Measurements from ENCODE around the gene MOB3B. TPM values are rescaled to one million over a fixed set of nuclear protein-coding genes. Genes with fewer than 3 reads are reported as not detected.
"Not testable (repeated sequence)": the region's sequence is repeated elsewhere in the genome, so short reads cannot be mapped to it uniquely, and the experiment has no call there.

MOB3B gene
- total RNA-seq, 1 donor from 2014 or later, result 1.0 TPM

DNA sequence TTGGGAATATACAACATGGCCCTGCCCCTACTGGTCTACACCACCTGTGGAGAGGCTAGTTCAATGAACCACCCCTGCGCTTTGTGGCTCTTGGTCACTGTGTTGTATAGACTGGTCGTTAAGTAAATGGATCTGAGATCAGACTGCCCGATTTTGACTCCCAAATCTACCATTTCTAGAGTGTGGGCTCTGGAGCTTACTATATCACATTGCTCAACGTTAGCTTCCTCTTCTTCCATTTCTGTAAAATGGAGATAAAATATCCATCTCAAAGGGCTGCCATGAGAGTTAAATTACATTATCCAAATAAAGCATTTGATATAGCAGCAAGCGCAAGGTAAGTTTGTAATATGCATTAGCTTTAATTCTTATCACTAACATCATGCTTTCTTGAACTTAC, 58.2 kb downstream of the MOB3B start:
- H3K4me3 ChIP-seq (ENCODE audit: low read length in 3 of 3), result no peak overlapping the region
- H3K9me3 ChIP-seq (ENCODE audit: control insufficient read depth in 3 of 3, low read length in 3 of 3), result no peaks in the 10 kb centered on the region
- H3K9ac ChIP-seq (ENCODE audit: low read depth in 1 of 3, low read length in 3 of 3), result no peak overlapping the region
- peaks cover 11 to 23% (median 11%) of the 10 kb centered on the region in 3 donors for H3K4me1 ChIP-seq (ENCODE audit: control insufficient read depth in 3 of 3, insufficient read depth in 3 of 3, low read length in 3 of 3)
- H3K27ac ChIP-seq (ENCODE audit: low read depth, low read length), result no peak overlapping the region
- H3K36me3 ChIP-seq (ENCODE audit: control insufficient read depth in 3 of 3, insufficient read depth in 3 of 3, low read length in 3 of 3), result no peaks in the 10 kb centered on the region
- H3K27me3 ChIP-seq (ENCODE audit: control insufficient read depth in 3 of 3, insufficient read depth in 3 of 3, low read length in 3 of 3), result no peaks in the 10 kb centered on the region

DNA sequence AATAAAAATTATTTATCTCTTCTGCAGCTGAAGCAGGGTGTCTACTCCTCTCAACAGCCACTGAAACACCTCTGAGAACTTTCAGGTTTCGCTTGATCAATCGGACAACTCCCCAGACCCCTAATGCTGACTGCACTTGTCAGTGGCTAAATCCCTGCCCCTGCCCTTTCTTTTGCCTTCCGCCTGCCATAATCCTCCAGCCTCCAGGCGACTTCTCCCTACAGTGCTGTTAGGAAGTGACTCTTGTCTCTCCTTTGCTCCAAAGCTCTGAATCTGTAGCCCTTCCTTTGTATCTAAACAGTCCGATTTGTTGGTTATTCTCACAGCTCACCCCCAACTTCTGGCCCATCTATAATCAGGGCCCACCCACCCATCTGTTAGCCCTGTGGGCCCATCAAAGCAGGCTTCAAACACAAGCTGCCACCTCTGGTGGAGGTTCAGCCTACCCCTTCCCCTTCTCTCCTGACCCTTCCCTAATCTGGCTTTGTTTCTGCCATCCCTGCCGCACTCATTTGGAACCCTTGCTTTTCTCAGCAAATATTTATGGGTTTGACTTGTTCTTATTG, 59.2 kb downstream of the MOB3B start:
- no peaks in the 10 kb centered on the region for H3K9me3 ChIP-seq (ENCODE audit: control insufficient read depth in 3 of 3, low read length in 3 of 3)
- no peaks in the 10 kb centered on the region for H3K27me3 ChIP-seq (ENCODE audit: control insufficient read depth in 3 of 3, insufficient read depth in 3 of 3, low read length in 3 of 3)
- H3K4me1 ChIP-seq (ENCODE audit: control insufficient read depth in 3 of 3, insufficient read depth in 3 of 3, low read length in 3 of 3), result peaks cover 11 to 23% (median 11%) of the 10 kb centered on the region in 3 donors
- no peaks in the 10 kb centered on the region for H3K36me3 ChIP-seq (ENCODE audit: control insufficient read depth in 3 of 3, insufficient read depth in 3 of 3, low read length in 3 of 3)
- H3K4me3 ChIP-seq (ENCODE audit: low read length in 3 of 3), result no peak overlapping the region
- no peak overlapping the region for H3K27ac ChIP-seq (ENCODE audit: low read depth, low read length)
- no peak overlapping the region for H3K9ac ChIP-seq (ENCODE audit: low read depth in 1 of 3, low read length in 3 of 3)

DNA sequence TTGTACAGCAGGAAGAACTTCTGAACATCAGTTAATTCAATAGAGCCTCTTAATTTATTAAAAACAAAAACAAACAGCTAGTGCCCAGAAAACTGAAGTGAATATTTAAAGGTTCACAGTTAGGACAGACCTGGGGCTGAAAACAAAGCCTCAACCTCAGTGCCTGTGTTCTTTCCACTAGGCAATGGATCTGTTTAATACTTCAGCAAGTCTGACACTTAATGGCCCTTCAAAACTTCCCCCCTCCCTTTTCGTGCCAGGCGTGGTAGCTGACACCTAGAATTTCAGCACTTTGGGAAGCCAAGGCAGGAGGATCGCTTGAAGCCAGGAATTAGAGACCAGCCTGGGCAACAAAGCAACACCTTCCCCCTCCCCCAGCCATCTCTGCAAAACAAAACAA, 60.1 kb downstream of the MOB3B start:
- Histone ChIP-seq H3K27me3 (ENCODE audit: control insufficient read depth in 3 of 3, insufficient read depth in 3 of 3, low read length in 3 of 3) (no peaks in the 10 kb centered on the region), H3K9ac (ENCODE audit: low read depth in 1 of 3, low read length in 3 of 3) (no peak overlapping the region), H3K9me3 (ENCODE audit: control insufficient read depth in 3 of 3, low read length in 3 of 3) (no peaks in the 10 kb centered on the region), H3K27ac (ENCODE audit: low read depth, low read length) (no peak overlapping the region), H3K36me3 (ENCODE audit: control insufficient read depth in 3 of 3, insufficient read depth in 3 of 3, low read length in 3 of 3) (no peaks in the 10 kb centered on the region), H3K4me3 (ENCODE audit: low read length in 3 of 3) (no peak overlapping the region), H3K4me1 (ENCODE audit: control insufficient read depth in 3 of 3, insufficient read depth in 3 of 3, low read length in 3 of 3) (peaks cover 11 to 22% (median 11%) of the 10 kb centered on the region in 3 donors)

DNA sequence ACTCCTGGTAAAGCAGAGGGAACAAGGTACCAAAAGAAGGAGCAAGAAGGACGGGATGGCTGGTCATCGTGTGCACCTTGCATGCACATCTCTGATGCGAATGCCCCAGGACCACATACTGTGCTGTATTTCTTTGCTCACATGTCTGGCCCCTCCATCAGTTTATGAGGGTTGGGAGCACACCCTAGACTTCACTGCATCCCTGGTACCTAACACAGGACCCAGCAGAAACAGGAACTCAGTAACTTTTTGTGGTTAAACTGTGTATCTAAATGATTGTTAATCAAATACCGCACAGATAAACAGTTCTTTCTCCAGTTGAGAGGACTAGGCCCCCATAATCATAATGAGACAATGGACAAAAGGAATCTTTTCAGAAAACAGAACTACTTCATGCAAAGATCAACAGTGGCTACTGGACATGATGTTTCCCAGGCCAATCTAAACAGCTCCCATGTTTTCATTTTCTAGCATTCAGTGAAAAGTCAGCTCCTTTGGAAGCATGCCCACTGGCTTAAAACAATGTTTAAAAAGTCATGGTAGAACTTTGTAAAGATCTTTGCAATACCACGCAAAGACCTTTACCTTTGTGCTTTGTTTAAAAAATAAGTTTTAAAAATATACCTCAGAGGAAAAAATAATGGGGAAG, 61.0 kb downstream of the MOB3B start:
- H3K36me3 ChIP-seq (ENCODE audit: control insufficient read depth in 3 of 3, insufficient read depth in 3 of 3, low read length in 3 of 3), result no peaks in the 10 kb centered on the region
- peaks cover 9 to 18% (median 9%) of the 10 kb centered on the region in 3 donors for H3K4me1 ChIP-seq (ENCODE audit: control insufficient read depth in 3 of 3, insufficient read depth in 3 of 3, low read length in 3 of 3)
- no peak overlapping the region for H3K27ac ChIP-seq (ENCODE audit: low read depth, low read length)
- H3K9me3 ChIP-seq (ENCODE audit: control insufficient read depth in 3 of 3, low read length in 3 of 3), result no peaks in the 10 kb centered on the region
- H3K4me3 ChIP-seq (ENCODE audit: low read length in 3 of 3), result no peak overlapping the region
- H3K9ac ChIP-seq (ENCODE audit: low read depth in 1 of 3, low read length in 3 of 3), result no peak overlapping the region
- H3K27me3 ChIP-seq (ENCODE audit: control insufficient read depth in 3 of 3, insufficient read depth in 3 of 3, low read length in 3 of 3), result no peaks in the 10 kb centered on the region

DNA sequence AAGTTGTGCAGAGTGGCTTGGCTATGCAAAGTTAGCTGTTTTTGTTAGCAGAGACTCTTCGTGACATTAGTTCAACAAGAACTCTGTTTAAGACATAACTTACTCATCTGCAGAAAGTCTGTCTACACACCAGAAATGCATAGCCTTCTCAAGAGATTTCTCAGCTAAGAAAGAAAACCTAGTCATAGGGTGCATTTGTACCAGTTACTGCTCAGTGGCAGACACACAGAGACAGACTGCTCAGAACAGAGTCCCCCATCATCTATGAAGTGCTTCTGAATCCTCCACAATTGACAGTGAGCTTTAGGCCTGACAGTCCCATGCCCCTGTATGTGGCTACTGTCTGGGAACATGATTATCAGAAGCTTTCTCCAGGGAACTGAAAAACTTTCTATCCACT, 61.6 kb downstream of the MOB3B start:
- H3K4me3 ChIP-seq (ENCODE audit: low read length in 3 of 3), result no peak overlapping the region
- H3K9ac ChIP-seq (ENCODE audit: low read depth in 1 of 3, low read length in 3 of 3), result no peak overlapping the region
- H3K36me3 ChIP-seq (ENCODE audit: control insufficient read depth in 3 of 3, insufficient read depth in 3 of 3, low read length in 3 of 3), result no peaks in the 10 kb centered on the region
- no peaks in the 10 kb centered on the region for H3K9me3 ChIP-seq (ENCODE audit: control insufficient read depth in 3 of 3, low read length in 3 of 3)
- peaks cover 3 to 12% (median 3%) of the 10 kb centered on the region in 3 donors for H3K4me1 ChIP-seq (ENCODE audit: control insufficient read depth in 3 of 3, insufficient read depth in 3 of 3, low read length in 3 of 3)
- no peaks in the 10 kb centered on the region for H3K27me3 ChIP-seq (ENCODE audit: control insufficient read depth in 3 of 3, insufficient read depth in 3 of 3, low read length in 3 of 3)
- no peak overlapping the region for H3K27ac ChIP-seq (ENCODE audit: low read depth, low read length)

DNA sequence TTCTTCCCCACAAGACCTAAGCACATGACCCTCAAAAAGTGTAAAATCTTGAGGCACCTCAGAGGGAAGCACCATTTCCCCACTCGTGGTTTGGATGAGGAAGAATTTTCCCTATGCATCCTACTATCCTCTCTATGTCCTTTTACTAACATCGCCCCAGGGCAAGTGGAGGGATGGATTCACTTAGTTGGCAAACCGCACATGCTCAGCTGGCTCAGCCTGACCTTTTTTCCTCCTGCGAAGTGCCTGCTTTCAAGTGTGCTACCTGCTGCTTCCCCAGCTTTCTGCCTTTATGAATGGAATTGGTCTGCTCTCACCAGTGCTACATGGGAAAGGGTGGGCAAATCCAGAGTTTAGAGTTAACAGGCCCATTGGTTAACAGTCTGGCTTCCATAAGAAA, 62.1 kb downstream of the MOB3B start:
- no peak overlapping the region for H3K9ac ChIP-seq (ENCODE audit: low read depth in 1 of 3, low read length in 3 of 3)
- peaks cover 0 to 8% (median 2%) of the 10 kb centered on the region in 3 donors for H3K4me1 ChIP-seq (ENCODE audit: control insufficient read depth in 3 of 3, insufficient read depth in 3 of 3, low read length in 3 of 3)
- no peak overlapping the region for H3K4me3 ChIP-seq (ENCODE audit: low read length in 3 of 3)
- no peaks in the 10 kb centered on the region for H3K27me3 ChIP-seq (ENCODE audit: control insufficient read depth in 3 of 3, insufficient read depth in 3 of 3, low read length in 3 of 3)
- no peaks in the 10 kb centered on the region for H3K9me3 ChIP-seq (ENCODE audit: control insufficient read depth in 3 of 3, low read length in 3 of 3)
- no peak overlapping the region for H3K27ac ChIP-seq (ENCODE audit: low read depth, low read length)
- no peaks in the 10 kb centered on the region for H3K36me3 ChIP-seq (ENCODE audit: control insufficient read depth in 3 of 3, insufficient read depth in 3 of 3, low read length in 3 of 3)

DNA sequence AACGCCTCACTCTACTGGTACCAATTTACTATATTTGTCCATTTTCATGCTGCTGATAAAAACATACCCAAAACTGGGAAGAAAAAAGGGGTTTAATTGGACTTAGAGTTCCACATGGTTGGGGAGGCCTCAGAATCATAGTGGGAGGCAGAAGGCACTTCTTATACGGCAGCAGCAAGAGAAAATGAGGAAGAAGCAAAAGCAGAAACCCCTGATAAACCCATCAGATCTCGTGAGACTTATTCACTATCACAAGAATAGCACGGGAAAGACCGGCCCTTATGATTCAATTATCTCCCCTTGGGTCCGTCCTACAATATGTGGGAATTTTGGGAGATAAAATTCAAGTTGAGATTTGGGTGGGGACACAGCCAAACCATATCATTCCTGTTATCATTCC, 63.1 kb downstream of the MOB3B start:
- not testable (repeated sequence) for H3K36me3 ChIP-seq (ENCODE audit: control insufficient read depth in 3 of 3, insufficient read depth in 3 of 3, low read length in 3 of 3); H3K9ac ChIP-seq (ENCODE audit: low read depth in 1 of 3, low read length in 3 of 3); H3K27me3 ChIP-seq (ENCODE audit: control insufficient read depth in 3 of 3, insufficient read depth in 3 of 3, low read length in 3 of 3); H3K4me3 ChIP-seq (ENCODE audit: low read length in 3 of 3); H3K9me3 ChIP-seq (ENCODE audit: control insufficient read depth in 3 of 3, low read length in 3 of 3); H3K27ac ChIP-seq (ENCODE audit: low read depth, low read length); H3K4me1 ChIP-seq (ENCODE audit: control insufficient read depth in 3 of 3, insufficient read depth in 3 of 3, low read length in 3 of 3)

DNA sequence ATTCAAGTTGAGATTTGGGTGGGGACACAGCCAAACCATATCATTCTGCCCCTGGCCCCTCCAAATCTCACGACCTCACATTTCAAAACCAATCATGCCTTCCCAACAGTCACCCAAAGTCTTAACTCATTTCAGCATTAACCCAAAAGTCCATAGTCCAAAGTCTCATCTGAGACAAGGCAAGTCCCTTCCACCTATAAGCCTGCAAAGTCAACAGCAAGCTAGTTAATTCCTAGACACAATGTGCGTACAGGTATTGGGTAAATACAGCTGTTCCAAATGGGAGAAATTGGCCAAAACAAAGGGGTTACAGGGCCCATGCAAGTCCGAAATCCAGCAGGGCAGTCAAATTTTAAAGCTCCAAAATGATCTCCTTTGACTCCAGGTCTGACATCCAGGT, 64.7 kb downstream of the MOB3B start:
- not testable (repeated sequence) for H3K27me3 ChIP-seq (ENCODE audit: control insufficient read depth in 3 of 3, insufficient read depth in 3 of 3, low read length in 3 of 3)

DNA sequence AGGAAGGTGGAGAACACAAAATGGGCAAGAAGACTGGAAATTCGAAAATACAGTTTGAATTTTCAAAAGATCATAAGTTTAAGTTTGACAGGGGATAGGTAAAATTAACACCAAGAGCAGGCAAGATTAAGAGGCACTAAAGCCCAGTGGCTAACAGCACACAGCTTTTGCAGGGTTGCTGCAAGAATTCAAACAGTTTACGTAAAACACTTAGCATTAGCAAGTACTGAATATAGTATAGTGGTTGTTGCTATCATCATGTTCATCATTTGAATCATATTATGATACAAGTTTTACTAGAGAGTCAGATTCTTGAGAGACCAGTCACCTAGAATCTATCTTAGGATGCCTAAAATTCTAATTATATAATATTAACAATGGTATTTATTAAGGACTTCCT, 66.8 kb downstream of the MOB3B start:
- Histone ChIP-seq H3K27ac (ENCODE audit: low read depth, low read length) (no peak overlapping the region), H3K9ac (ENCODE audit: low read depth in 1 of 3, low read length in 3 of 3) (no peak overlapping the region), H3K27me3 (ENCODE audit: control insufficient read depth in 3 of 3, insufficient read depth in 3 of 3, low read length in 3 of 3) (no peaks in the 10 kb centered on the region), H3K36me3 (ENCODE audit: control insufficient read depth in 3 of 3, insufficient read depth in 3 of 3, low read length in 3 of 3) (no peaks in the 10 kb centered on the region), H3K9me3 (ENCODE audit: control insufficient read depth in 3 of 3, low read length in 3 of 3) (no peaks in the 10 kb centered on the region), H3K4me1 (ENCODE audit: control insufficient read depth in 3 of 3, insufficient read depth in 3 of 3, low read length in 3 of 3) (peaks cover 0 to 5% (median 2%) of the 10 kb centered on the region in 3 donors), H3K4me3 (ENCODE audit: low read length in 3 of 3) (no peak overlapping the region)

More for the DNA sequence above, 64.7 kb downstream of the MOB3B start:
- H3K9me3 ChIP-seq (ENCODE audit: control insufficient read depth in 3 of 3, low read length in 3 of 3); H3K4me1 ChIP-seq (ENCODE audit: control insufficient read depth in 3 of 3, insufficient read depth in 3 of 3, low read length in 3 of 3); H3K4me3 ChIP-seq (ENCODE audit: low read length in 3 of 3); H3K9ac ChIP-seq (ENCODE audit: low read depth in 1 of 3, low read length in 3 of 3); H3K27ac ChIP-seq (ENCODE audit: low read depth, low read length); H3K36me3 ChIP-seq (ENCODE audit: control insufficient read depth in 3 of 3, insufficient read depth in 3 of 3, low read length in 3 of 3): not testable (repeated sequence)

DNA sequence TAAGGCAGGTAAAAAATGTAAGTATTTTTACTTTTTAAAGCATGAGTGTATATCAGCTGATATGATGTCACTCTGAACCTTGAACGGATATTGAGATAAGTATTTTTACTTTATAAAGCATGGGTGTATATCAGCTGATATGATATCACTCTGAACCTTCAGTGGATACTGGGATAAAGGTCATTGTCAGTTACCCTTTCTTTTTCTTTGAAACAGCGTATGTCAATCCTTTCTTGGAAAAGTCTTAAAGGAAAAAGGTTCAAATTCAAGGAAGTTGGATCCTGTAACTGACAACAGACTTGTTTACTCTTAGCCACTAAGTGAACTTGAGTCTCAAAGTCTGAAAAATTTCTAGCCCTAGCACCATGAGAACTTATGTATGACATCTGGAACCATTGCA, 67.2 kb downstream of the MOB3B start:
- Histone ChIP-seq H3K36me3 (ENCODE audit: control insufficient read depth in 3 of 3, insufficient read depth in 3 of 3, low read length in 3 of 3) (no peaks in the 10 kb centered on the region), H3K27me3 (ENCODE audit: control insufficient read depth in 3 of 3, insufficient read depth in 3 of 3, low read length in 3 of 3) (no peaks in the 10 kb centered on the region), H3K27ac (ENCODE audit: low read depth, low read length) (no peak overlapping the region), H3K4me1 (ENCODE audit: control insufficient read depth in 3 of 3, insufficient read depth in 3 of 3, low read length in 3 of 3) (peaks cover 2 to 5% (median 2%) of the 10 kb centered on the region in 3 donors), H3K9ac (ENCODE audit: low read depth in 1 of 3, low read length in 3 of 3) (no peak overlapping the region), H3K4me3 (ENCODE audit: low read length in 3 of 3) (no peak overlapping the region), H3K9me3 (ENCODE audit: control insufficient read depth in 3 of 3, low read length in 3 of 3) (no peaks in the 10 kb centered on the region)
